ENCODE measurements around the gene MAGI1. TPM values are rescaled to one million over a fixed set of nuclear protein-coding genes. Genes with fewer than 3 reads are reported as not detected.

Gene MAGI1
- total and polyA plus RNA-seq, 2 donors (not counting 1 experiment from before 2014, with no cell fraction given): 15.7 to 23.7 TPM

DNA sequence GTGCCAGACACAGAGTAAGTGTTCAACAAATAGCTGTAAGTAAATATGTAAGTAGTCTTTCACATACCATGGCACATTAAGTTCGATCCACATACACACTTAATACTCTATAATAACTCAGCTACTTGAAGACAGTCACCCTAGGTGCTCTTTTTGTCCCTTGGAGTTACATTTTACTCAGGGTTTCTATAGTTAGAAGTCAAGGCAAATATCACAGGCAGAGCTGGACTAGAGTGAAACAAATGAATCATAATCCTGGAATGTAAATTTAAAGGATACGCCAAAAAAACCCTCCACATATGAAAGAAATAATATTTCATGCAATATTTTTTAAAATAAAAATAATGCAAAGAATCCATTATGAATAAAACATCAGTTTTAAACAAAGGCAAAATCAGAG, 461.8 kb downstream of the MAGI1 start:
- Histone ChIP-seq H3K36me3 (ENCODE audit: control insufficient read depth, insufficient read depth, low read length) (no peaks in the 10 kb centered on the region), H3K27ac (ENCODE audit: insufficient read depth, low read length) (peak overlapping the region; percentile 39), H3K79me2 (ENCODE audit: control insufficient read depth, insufficient read depth, low read length) (no peaks in the 10 kb centered on the region), H3K4me1 (ENCODE audit: control insufficient read depth, extremely low read depth, insufficient read depth, low read length) (peaks cover 25% of the 10 kb centered on the region), H3K4me2 (ENCODE audit: extremely low read depth, insufficient read depth, low read length) (peak overlapping the region; percentile 23), H4K20me1 (ENCODE audit: control insufficient read depth, extremely low read depth, insufficient read depth, low read length) (no peaks in the 10 kb centered on the region), H3K9ac (ENCODE audit: insufficient read depth, low read length) (no peak overlapping the region), H3K9me3 (ENCODE audit: control insufficient read depth, insufficient read depth, low read depth, low read length) (no peaks in the 10 kb centered on the region), H3K4me3 (replicated peaks in 1 of 4; ENCODE audit: control extremely low read depth in 1 of 4, insufficient read depth in 1 of 4, low read depth in 3 of 4, low read length in 4 of 4) (no peak overlapping the region), H3K27me3 (ENCODE audit: control insufficient read depth, insufficient read depth, low read length) (no peaks in the 10 kb centered on the region), H2AFZ (ENCODE audit: low read length) (no peak overlapping the region)
- TF ChIP-seq EZH2 (IDR thresholded peaks at IDR 0.05; ENCODE audit: low read length, missing control alignments): no peak
- TF ChIP-seq, protein P1, sequence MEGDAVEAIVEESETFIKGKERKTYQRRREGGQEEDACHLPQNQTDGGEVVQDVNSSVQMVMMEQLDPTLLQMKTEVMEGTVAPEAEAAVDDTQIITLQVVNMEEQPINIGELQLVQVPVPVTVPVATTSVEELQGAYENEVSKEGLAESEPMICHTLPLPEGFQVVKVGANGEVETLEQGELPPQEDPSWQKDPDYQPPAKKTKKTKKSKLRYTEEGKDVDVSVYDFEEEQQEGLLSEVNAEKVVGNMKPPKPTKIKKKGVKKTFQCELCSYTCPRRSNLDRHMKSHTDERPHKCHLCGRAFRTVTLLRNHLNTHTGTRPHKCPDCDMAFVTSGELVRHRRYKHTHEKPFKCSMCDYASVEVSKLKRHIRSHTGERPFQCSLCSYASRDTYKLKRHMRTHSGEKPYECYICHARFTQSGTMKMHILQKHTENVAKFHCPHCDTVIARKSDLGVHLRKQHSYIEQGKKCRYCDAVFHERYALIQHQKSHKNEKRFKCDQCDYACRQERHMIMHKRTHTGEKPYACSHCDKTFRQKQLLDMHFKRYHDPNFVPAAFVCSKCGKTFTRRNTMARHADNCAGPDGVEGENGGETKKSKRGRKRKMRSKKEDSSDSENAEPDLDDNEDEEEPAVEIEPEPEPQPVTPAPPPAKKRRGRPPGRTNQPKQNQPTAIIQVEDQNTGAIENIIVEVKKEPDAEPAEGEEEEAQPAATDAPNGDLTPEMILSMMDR (conservative IDR thresholded peaks at IDR 0.05 in 1 of 2, IDR thresholded peaks at IDR 0.05 in 1 of 2; ENCODE audit: low read depth in 1 of 2, low read length in 2 of 2): no peak
- DNase-seq (ENCODE audit: low read depth in 2 of 2): peak; percentile 26 to 75

DNA sequence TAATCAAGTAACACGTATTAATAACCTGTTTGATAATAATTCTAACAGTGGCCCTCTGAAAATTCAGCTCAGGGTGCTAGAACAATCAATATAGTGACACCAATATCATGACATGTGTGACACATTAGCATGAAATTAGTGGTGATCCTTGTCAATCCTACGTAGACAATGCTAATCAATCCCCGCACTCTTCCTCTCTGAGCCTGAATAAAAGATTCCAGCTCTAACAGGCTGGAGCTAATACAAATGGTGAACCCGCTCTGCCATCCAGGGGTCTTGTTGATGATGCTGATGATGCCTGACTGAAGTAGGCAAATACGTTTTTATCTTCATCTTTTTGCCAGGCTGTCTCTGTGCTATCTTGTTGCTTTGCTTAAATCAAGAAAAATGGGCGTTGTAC, 462.5 kb downstream of the MAGI1 start:
- no peak overlapping the region for H3K4me3 ChIP-seq (replicated peaks in 1 of 4; ENCODE audit: control extremely low read depth in 1 of 4, insufficient read depth in 1 of 4, low read depth in 3 of 4, low read length in 4 of 4)
- no peak overlapping the region for H3K4me2 ChIP-seq (ENCODE audit: extremely low read depth, insufficient read depth, low read length)
- H3K36me3 ChIP-seq (ENCODE audit: control insufficient read depth, insufficient read depth, low read length): no peaks in the 10 kb centered on the region
- H3K27me3 ChIP-seq (ENCODE audit: control insufficient read depth, insufficient read depth, low read length): no peaks in the 10 kb centered on the region
- DNase-seq (ENCODE audit: low read depth in 2 of 2): no peak
- peak overlapping the region; percentile 66 for H3K27ac ChIP-seq (ENCODE audit: insufficient read depth, low read length)
- H3K9ac ChIP-seq (ENCODE audit: insufficient read depth, low read length): no peak overlapping the region
- H3K9me3 ChIP-seq (ENCODE audit: control insufficient read depth, insufficient read depth, low read depth, low read length): no peaks in the 10 kb centered on the region
- no peak overlapping the region for H2AFZ ChIP-seq (ENCODE audit: low read length)
- H3K4me1 ChIP-seq (ENCODE audit: control insufficient read depth, extremely low read depth, insufficient read depth, low read length): peaks cover 25% of the 10 kb centered on the region
- TF ChIP-seq EZH2 (IDR thresholded peaks at IDR 0.05; ENCODE audit: low read length, missing control alignments): no peak
- TF ChIP-seq, protein P1 (conservative IDR thresholded peaks at IDR 0.05 in 1 of 2, IDR thresholded peaks at IDR 0.05 in 1 of 2; ENCODE audit: low read depth in 1 of 2, low read length in 2 of 2): no peak
- H4K20me1 ChIP-seq (ENCODE audit: control insufficient read depth, extremely low read depth, insufficient read depth, low read length): no peaks in the 10 kb centered on the region
- H3K79me2 ChIP-seq (ENCODE audit: control insufficient read depth, insufficient read depth, low read length): no peaks in the 10 kb centered on the region

DNA sequence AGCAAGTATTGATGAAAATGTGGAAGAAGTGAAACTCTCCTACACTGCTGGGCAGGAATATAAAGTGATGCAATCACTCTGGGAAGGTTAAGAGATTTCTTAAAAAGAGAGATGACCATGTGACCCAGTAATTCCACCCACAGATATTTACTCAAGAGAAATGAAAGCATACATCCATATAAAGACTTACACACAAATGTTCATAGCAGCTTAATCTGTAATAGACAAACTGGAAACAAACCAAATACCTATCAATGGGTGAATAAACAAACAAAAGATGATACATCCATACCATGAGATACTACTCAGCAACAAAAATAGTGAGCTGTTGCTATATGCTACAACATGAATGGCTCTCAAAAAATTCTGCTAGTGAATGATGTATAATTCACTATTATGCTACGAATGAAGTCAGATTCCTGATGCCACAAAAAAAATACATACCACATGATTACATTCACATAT, 463.3 kb downstream of the MAGI1 start:
- Histone ChIP-seq H3K9ac (ENCODE audit: insufficient read depth, low read length) (no peak overlapping the region), H3K4me1 (ENCODE audit: control insufficient read depth, extremely low read depth, insufficient read depth, low read length) (peaks cover 25% of the 10 kb centered on the region), H3K4me2 (ENCODE audit: extremely low read depth, insufficient read depth, low read length) (peak overlapping the region; percentile 77), H2AFZ (ENCODE audit: low read length) (no peak overlapping the region), H3K9me3 (ENCODE audit: control insufficient read depth, insufficient read depth, low read depth, low read length) (no peaks in the 10 kb centered on the region), H3K27me3 (ENCODE audit: control insufficient read depth, insufficient read depth, low read length) (no peaks in the 10 kb centered on the region), H3K36me3 (ENCODE audit: control insufficient read depth, insufficient read depth, low read length) (no peaks in the 10 kb centered on the region), H3K79me2 (ENCODE audit: control insufficient read depth, insufficient read depth, low read length) (no peaks in the 10 kb centered on the region), H3K27ac (ENCODE audit: insufficient read depth, low read length) (peak overlapping the region; percentile 66), H3K4me3 (replicated peaks in 1 of 4; ENCODE audit: control extremely low read depth in 1 of 4, insufficient read depth in 1 of 4, low read depth in 3 of 4, low read length in 4 of 4) (peak overlapping the region in 1 of 4 experiments; percentile 1), H4K20me1 (ENCODE audit: control insufficient read depth, extremely low read depth, insufficient read depth, low read length) (no peaks in the 10 kb centered on the region)
- peak; percentile 90 to 96 for DNase-seq (ENCODE audit: low read depth in 2 of 2)
- TF ChIP-seq EZH2 (IDR thresholded peaks at IDR 0.05; ENCODE audit: low read length, missing control alignments): no peak
- TF ChIP-seq, protein P1 (conservative IDR thresholded peaks at IDR 0.05 in 1 of 2, IDR thresholded peaks at IDR 0.05 in 1 of 2; ENCODE audit: low read depth in 1 of 2, low read length in 2 of 2): no peak
